ENCODE measurements around the gene TMEFF1.
"Not testable (repeated sequence)": the region's sequence is repeated elsewhere in the genome, so short reads cannot be mapped to it uniquely, and the experiment has no call there.

TMEFF1 gene, protein sequence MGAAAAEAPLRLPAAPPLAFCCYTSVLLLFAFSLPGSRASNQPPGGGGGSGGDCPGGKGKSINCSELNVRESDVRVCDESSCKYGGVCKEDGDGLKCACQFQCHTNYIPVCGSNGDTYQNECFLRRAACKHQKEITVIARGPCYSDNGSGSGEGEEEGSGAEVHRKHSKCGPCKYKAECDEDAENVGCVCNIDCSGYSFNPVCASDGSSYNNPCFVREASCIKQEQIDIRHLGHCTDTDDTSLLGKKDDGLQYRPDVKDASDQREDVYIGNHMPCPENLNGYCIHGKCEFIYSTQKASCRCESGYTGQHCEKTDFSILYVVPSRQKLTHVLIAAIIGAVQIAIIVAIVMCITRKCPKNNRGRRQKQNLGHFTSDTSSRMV

DNA sequence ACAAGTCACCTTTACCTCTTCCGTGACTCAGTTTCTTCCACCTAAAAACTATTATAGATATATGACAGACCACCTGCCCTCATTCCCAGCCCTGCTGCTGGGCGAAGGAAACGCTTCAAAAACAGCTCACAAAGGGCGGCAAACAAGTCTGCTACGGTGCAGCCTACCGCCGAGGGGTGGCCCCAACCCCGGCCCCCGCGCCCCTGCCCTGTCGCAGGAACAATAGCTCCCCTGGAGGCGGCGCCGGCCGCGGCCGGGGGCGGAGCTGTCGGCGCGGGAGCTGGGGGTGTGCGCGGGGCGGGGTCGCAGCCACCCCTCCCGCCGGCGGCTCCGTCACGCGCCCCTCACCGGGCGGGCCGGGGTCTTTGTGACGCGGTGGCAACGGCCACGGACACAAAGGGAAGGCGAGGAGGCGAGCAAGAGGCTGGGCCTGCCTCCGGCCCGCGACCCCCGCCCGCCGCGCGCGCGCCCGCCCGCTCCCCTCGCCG is at the start of gene TMEFF1:
Gene TMEFF1 (plus strand): TSS at position 362 of the 488 bp plus-strand sequence. CDS start 396 bp downstream, outside the sequence.
- DNase-seq (ENCODE audit: low read depth in 2 of 2): peak in 1 of 2 donors; percentile 35

DNA sequence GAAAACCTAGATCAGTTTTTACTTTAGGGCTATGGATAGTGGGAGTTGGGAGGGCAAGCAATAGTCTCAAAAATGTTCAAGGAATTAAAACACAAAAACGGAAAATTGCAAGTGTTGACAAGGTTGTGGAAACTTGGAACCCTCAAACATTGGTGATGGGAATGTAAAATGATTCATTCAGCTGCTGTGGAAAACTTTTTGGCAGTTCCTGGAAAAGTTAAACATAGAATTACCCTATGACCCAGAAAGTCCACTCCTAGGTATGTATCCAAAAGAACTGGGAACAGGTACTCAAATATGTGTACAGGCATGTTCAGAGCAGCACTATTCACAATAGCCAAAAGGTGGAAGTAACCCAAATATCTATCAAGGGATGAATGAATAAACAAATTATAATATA is 47.2 kb upstream of the TMEFF1 start:
- DNase-seq (ENCODE audit: low read depth in 2 of 2): no peak

DNA sequence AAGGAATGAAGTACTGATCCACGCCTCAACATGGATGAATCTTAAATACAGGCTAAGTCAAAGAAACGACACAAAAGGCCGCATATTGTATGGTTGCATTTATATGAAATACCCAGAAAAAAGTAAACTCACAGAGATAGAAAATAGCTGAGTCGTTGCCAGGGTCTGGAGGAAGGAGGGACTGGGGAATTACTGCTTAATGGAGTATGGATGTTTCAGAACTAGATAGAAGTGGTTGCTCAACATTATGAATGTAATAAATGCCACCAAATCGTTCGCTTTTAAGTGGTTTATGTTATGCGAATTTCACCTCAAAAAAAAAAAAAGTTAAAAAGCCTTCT is 46.8 kb upstream of the TMEFF1 start:
- DNase-seq (ENCODE audit: low read depth in 2 of 2): no peak

DNA sequence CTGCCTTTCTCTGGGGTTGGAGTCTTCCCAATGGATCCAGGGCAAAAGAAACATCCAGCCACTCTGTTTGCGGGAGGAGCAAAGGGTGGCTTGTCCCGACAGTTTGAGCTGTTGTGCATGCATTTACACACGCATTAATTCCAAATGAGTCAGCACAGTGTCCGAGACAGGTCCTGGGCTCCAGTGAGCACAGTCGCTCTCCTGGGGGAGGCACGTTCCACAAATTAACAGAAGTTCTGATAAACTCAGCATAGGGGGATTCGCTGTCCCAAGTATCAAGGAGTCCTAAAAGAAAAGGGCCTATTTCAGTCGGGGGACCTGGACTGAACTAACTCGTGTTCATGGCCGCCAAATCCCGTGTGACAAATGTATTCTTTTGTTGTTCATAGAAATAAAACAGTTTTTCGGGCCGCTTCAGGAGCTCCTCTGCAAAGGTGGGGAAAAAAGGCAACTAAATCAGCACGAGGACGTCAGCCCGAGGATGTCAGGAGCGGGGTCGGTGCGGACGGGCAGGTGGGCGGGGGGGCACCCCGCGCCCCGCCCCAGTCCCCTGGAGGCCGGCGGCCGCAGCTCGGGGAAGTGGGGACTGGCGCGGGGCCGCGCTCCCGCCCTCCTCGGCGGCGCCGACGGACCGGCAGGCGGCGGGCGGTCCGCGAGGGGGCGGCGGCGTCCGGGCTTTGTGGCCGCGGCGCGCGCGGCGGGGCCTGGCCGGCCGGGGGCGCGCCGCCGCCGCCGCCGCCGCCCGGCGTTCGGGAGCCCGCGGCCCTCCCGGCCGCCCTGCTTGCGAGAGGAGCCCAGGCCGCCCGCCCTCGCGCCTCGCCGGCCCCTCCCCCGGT is 46.2 kb upstream of the TMEFF1 start, which contains the start of gene MSANTD3:
Gene MSANTD3 (plus strand): TSS at position 614 of the 836 bp plus-strand sequence. CDS start 14,796 bp downstream, outside the sequence.
- peak; percentile 16 to 27 for DNase-seq (ENCODE audit: low read depth in 2 of 2)

GRCh38 chr9:100427366-100428263 is 45.3 kb upstream of the TMEFF1 start:
- DNase-seq (ENCODE audit: low read depth in 2 of 2): no peak

- no peak for DNase-seq (ENCODE audit: low read depth in 2 of 2)
Measured at GRCh38 chr9:100428871-100429654, 43.9 kb upstream of the TMEFF1 start.

- no peak for DNase-seq (ENCODE audit: low read depth in 2 of 2)
Measured at GRCh38 chr9:100430286-100430940, 42.5 kb upstream of the TMEFF1 start.

DNA sequence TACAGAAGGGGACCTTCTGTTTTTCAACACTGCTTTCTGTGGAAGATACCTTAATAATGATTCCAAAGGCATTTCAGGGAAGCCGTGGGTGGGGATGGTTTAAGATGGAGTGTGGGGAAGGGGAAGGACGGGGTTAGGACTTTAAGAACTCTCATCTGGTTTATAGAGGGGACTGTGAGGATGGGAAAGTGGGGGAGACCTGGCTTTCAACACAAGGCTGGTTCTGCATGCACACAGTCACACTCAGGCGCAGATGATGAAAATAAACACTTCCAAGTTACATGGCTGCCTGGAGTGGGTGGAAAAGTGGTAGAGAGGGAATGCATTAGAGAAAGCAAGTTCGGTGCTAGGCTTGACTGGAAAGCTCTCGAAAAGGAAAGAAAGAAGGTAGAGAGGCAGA is 41.1 kb upstream of the TMEFF1 start:
- DNase-seq (ENCODE audit: low read depth in 2 of 2): no peak

GRCh38 chr9:100432736-100433135 is 40.2 kb upstream of the TMEFF1 start:
- DNase-seq (ENCODE audit: low read depth in 2 of 2): no peak

DNA sequence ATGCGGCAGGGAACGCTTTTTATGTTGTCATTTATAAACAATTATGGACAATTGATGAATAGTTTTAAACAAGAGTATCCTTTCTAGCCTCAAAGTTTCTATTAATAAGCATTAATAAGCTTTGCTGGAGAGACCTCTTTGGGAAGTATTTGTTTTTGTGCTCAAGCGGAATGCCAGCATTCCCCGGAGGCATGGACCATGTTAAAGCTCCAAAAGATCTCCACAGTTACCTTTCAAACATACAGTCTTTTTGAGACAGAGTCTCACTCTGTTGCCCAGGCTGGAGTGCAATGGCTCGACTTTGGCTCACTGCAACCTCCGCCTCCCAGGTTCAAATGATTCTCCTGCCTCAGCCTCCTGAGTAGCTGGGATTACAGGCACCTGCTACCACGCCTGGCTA is 36.4 kb upstream of the TMEFF1 start:
- DNase-seq (ENCODE audit: low read depth in 2 of 2): no peak

DNA sequence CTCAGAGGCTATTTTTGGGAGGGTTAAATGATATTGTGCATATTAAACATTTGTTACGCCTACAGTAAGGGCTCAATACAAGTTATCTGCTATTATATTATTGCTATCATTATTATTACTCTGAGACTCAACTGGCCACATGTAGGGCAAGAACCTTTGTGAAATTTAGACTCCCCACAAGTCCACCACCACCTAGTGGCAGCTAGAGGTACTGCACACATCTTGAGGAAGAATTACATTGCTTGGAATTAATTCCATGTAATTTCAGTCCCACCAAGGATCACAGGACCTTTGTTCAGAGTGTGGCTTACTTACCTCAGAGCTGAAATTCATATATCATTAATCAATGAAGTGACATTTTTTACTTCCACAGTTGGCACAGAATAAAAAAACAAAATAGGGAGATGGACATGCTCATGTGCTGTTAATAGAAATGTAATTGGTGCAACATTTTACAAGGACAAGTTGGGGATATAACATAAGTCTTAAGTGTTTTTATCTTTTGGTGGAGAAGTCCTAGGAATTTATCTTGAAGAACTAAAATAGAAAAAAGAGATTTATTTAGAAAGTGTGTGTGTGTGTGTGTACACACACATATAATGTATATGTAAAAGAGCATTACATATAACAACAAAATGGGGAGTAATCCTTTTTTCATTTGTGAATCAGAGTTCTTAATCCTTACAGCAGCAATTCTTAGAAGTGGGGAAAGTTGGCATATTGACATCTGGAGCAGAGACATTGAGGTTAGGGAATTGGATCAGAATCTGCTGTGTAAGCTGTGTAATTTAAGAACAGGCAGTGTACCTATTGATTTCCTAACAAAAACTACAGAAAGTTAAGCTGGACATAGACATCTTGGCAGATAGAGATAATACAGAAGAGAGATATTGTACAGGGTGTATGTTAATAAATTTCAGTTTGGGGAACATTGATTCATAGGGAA is 34.8 kb upstream of the TMEFF1 start:
- peak; percentile 47 to 51 for DNase-seq (ENCODE audit: low read depth in 2 of 2)

DNA sequence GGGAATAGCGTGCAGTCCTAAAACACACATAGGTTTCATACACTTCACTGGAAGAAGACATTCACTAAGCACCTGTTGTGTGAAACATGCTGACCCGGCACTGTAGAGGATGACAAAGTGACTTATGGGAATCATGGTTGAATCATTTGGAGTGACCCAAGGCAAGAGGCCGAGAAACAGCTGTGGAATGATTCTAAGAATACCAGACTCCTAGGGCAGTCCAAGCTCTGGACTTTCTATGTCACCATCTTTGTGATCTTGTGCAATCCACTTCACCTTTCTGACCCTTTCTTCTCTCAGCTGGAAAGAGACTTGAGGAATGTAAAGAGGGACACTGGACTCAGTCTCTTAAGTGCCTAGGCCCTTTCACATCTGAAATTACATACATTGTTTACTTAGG is 32.9 kb upstream of the TMEFF1 start:
- DNase-seq (ENCODE audit: low read depth in 2 of 2): no peak

GRCh38 chr9:100440487-100440886 is 32.5 kb upstream of the TMEFF1 start:
- DNase-seq (ENCODE audit: low read depth in 2 of 2): not testable (repeated sequence)

DNA sequence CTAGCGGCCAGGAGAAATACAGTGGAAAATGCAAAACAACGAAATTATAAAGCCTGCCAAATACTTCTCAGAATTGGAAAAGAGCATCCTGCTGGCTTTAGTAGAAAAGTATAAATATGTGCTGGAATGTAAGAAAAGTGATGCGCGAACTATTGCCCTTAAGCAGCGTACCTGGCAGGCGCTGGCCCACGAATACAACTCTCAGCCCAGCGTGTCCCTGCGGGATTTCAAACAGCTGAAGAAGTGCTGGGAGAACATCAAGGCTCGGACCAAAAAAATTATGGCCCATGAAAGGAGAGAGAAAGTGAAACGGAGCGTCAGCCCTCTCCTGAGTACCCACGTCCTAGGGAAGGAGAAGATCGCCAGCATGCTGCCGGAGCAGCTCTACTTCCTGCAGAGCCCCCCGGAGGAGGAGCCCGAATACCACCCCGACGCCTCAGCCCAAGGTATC is 31.0 kb upstream of the TMEFF1 start:
- no peak for DNase-seq (ENCODE audit: low read depth in 2 of 2)

GRCh38 chr9:100443781-100444768 is 28.9 kb upstream of the TMEFF1 start:
- no peak for DNase-seq (ENCODE audit: low read depth in 2 of 2)

- no peak for DNase-seq (ENCODE audit: low read depth in 2 of 2)
Measured at GRCh38 chr9:100445161-100445902, 27.6 kb upstream of the TMEFF1 start.

DNA sequence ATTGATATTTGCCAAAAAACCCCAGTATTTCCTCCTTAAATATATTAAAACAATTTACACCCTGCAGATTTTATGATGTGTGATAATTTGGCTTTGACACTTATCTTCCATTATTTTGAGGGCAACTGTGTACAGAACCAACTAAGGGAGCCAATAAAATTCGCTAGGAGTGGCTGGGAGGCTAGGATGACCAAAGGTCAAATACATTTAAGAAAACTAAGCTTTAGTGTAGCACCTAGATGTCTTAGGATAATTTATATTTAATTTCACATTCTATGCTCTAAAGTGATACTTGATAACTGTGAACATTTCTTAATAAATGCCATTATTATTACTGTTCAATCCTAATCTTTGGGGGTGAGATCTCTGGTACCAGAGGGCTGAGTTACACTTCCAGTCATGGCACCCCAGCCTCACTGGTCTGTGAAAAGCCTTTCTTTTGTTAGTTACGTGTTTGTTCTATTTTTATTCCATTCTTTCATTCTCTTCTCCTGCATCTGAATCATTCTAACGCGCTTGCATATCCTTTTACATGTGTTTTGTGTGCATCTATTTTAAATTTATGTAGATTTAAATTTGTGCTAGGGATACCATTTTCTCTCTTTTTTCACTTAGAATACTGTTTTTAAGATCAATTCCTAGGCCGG is 26.9 kb upstream of the TMEFF1 start:
- DNase-seq (ENCODE audit: low read depth in 2 of 2): no peak
